IMR-90 (cell line): ENCODE measurements around the gene ZNF354B. TPM values are rescaled to one million over a fixed set of nuclear protein-coding genes. Genes with fewer than 3 reads are reported as not detected.

ENCODE experiments used
- ATAC-seq: fragments of 200-7000 bp; cut with Tn5 transposase; 2 replicates; pipeline ENCODE4 v1.9.1; 2020; ENCODE audit warnings: low read depth, mild to moderate bottlenecking, moderate library complexity
- BruUV-seq: library from RNA; stranded (reverse); fragments of 400-500 nt; replicated peaks from 2 replicates; lab custom pipeline; 2021; lab: Mats Ljungman, UMichigan
- CTCF ChIA-PET: fragments of 300-600 bp; formaldehyde crosslinking; extraction: SDS; loops from one replicate; lab custom pipeline; 2021; ENCODE audit warnings: antibody characterized with exemption; lab: Yijun Ruan, JAX
- POLR2A ChIA-PET: fragments of 300-600 bp; sonication (Branson Sonifier 250); formaldehyde crosslinking; loops from one replicate; lab custom pipeline; 2022; ENCODE audit warnings: antibody characterized with exemption; ENCODE audit not compliant: unreplicated experiment; lab: Charles Lee
- DNase-seq: peaks from one replicate; pipeline ENCODE4 v3.0.0; 2013
- H2AFZ ChIP-seq: replicated peaks from 2 replicates; pipeline ENCODE3; 2013; ENCODE audit warnings: low read length, mild to moderate bottlenecking; ENCODE audit not compliant: poor library complexity
- H2AK5ac ChIP-seq: 2 replicates; pipeline ENCODE4 v1.6.1; 2013; ENCODE audit warnings: low read depth, low read length, inconsistent platforms
- H2AK9ac ChIP-seq: replicated peaks from 2 replicates; pipeline ENCODE3; 2013; ENCODE audit warnings: mild to moderate bottlenecking, low read depth, low read length, moderate library complexity; ENCODE audit not compliant: poor library complexity
- H2BK120ac ChIP-seq: 2 replicates; pipeline ENCODE4 v1.6.1; 2013; ENCODE audit warnings: low read depth, low read length, inconsistent platforms
- H2BK15ac ChIP-seq: 3 replicates; pipeline ENCODE4 v1.6.1; 2013; ENCODE audit warnings: low read depth, low read length, inconsistent platforms
- H2BK20ac ChIP-seq: 2 replicates; pipeline ENCODE4 v1.6.1; 2013; ENCODE audit warnings: low read depth, mild to moderate bottlenecking, inconsistent platforms, low read length, moderate library complexity
- H2BK5ac ChIP-seq: 2 replicates; pipeline ENCODE4 v1.6.1; 2013; ENCODE audit warnings: mild to moderate bottlenecking, low read depth, low read length, inconsistent platforms; ENCODE audit not compliant: poor library complexity, severe bottlenecking
- H3K14ac ChIP-seq: replicated peaks from 2 replicates; pipeline ENCODE4 v1.6.1; 2013; ENCODE audit warnings: low read depth, low read length, inconsistent platforms
- H3K18ac ChIP-seq: 2 replicates; pipeline ENCODE4 v1.6.1; 2013; ENCODE audit warnings: low read depth, low read length, control low read depth
- H3K23ac ChIP-seq: 2 replicates; pipeline ENCODE4 v1.6.1; 2013; ENCODE audit warnings: low read depth, low read length, inconsistent platforms
- H3K27ac ChIP-seq: 2 replicates; pipeline ENCODE4 v1.5.1; 2013; ENCODE audit warnings: mild to moderate bottlenecking, control low read depth, low read length; ENCODE audit not compliant: insufficient read depth
- H3K27me3 ChIP-seq: 2 replicates; pipeline ENCODE4 v1.6.1; 2013; ENCODE audit warnings: low read length; ENCODE audit not compliant: control insufficient read depth, insufficient read depth
- H3K36me3 ChIP-seq: 2 replicates; pipeline ENCODE4 v1.6.1; 2013; ENCODE audit warnings: low read length, mixed read lengths; ENCODE audit not compliant: control insufficient read depth, insufficient read depth
- H3K4ac ChIP-seq: 2 replicates; pipeline ENCODE4 v1.6.1; 2013; ENCODE audit warnings: low read depth, low read length, inconsistent platforms
- H3K4me1 ChIP-seq: 2 replicates; pipeline ENCODE4 v1.6.1; 2013; ENCODE audit warnings: low read length, mixed read lengths; ENCODE audit not compliant: control insufficient read depth, insufficient read depth
- H3K4me2 ChIP-seq: 2 replicates; pipeline ENCODE4 v1.6.1; 2013; ENCODE audit warnings: low read depth, mild to moderate bottlenecking, control low read depth, low read length, moderate library complexity
- H3K4me3 ChIP-seq: 2 replicates; pipeline ENCODE4 v1.5.1; 2013; ENCODE audit warnings: low read depth, mild to moderate bottlenecking, control low read depth, low read length, moderate library complexity; ENCODE audit not compliant: insufficient read depth
- H3K56ac ChIP-seq: 2 replicates; pipeline ENCODE4 v1.6.1; 2013; ENCODE audit warnings: low read length, inconsistent platforms; ENCODE audit not compliant: insufficient read depth; ENCODE audit errors: extremely low read depth
- H3K79me1 ChIP-seq, 2 experiments: 2 replicates each; pipeline ENCODE4 v1.6.1; 2013; ENCODE audit warnings: low read length in 2 of 2, inconsistent platforms in 1 of 2, low read depth in 1 of 2
- H3K9ac ChIP-seq: 2 replicates; pipeline ENCODE4 v1.6.1; 2013; ENCODE audit warnings: low read depth, low read length, control low read depth
- H3K9me1 ChIP-seq: 2 replicates; pipeline ENCODE4 v1.6.1; 2013; ENCODE audit warnings: low read length, inconsistent platforms; ENCODE audit not compliant: insufficient read depth
- H3K9me3 ChIP-seq: 2 replicates; pipeline ENCODE4 v1.6.1; 2013; ENCODE audit warnings: low read length; ENCODE audit not compliant: control insufficient read depth, insufficient read depth
- H4K20me1 ChIP-seq: 2 replicates; pipeline ENCODE4 v1.6.1; 2013; ENCODE audit warnings: low read length, inconsistent platforms; ENCODE audit not compliant: insufficient read depth
- H4K5ac ChIP-seq: 2 replicates; pipeline ENCODE4 v1.6.1; 2013; ENCODE audit warnings: mild to moderate bottlenecking, low read depth, low read length, control low read depth
- H4K8ac ChIP-seq, 2 experiments: 2 replicates each; pipeline ENCODE4 v1.6.1; 2013; ENCODE audit warnings: low read depth in 2 of 2, low read length in 2 of 2, control low read depth in 1 of 2, inconsistent platforms in 1 of 2
- H4K91ac ChIP-seq: 2 replicates; pipeline ENCODE4 v1.6.1; 2013; ENCODE audit warnings: low read depth, low read length, inconsistent platforms; ENCODE audit not compliant: insufficient read depth
- CEBPB ChIP-seq: IDR thresholded peaks from 2 replicates; pipeline ENCODE4 v1.6.1; 2012; ENCODE audit warnings: low read depth, low read length, improper control_type of control experiment
- CHD1 ChIP-seq: IDR thresholded peaks from 2 replicates; pipeline ENCODE4 v1.6.1; 2012; ENCODE audit warnings: low read depth, low read length, improper control_type of control experiment
- CTCF ChIP-seq: conservative IDR thresholded peaks from 2 replicates; pipeline ENCODE4 v1.5.1; 2012; ENCODE audit warnings: mild to moderate bottlenecking, low read depth, low read length, improper control_type of control experiment
- ELK1 ChIP-seq: fragments of 150-350 bp; IDR thresholded peaks from 2 replicates; pipeline ENCODE4 v1.6.1; 2016; ENCODE audit warnings: low read depth, mild to moderate bottlenecking, low read length, moderate library complexity, borderline replicate concordance
- MAFK ChIP-seq: IDR thresholded peaks from 2 replicates; pipeline ENCODE4 v1.6.1; 2012; ENCODE audit warnings: low read depth, low read length, improper control_type of control experiment
- MAZ ChIP-seq: IDR thresholded peaks from 2 replicates; pipeline ENCODE4 v1.6.1; 2012; ENCODE audit warnings: low read depth, mild to moderate bottlenecking, low read length, improper control_type of control experiment, moderate library complexity, borderline replicate concordance
- MXI1 ChIP-seq: IDR thresholded peaks from 2 replicates; pipeline ENCODE4 v1.6.1; 2012; ENCODE audit warnings: low read depth, mild to moderate bottlenecking, low read length, moderate library complexity, borderline replicate concordance
- NFE2L2 ChIP-seq: fragments of 150-350 bp; IDR thresholded peaks from 2 replicates; pipeline ENCODE4 v1.6.1; 2016; ENCODE audit warnings: low read depth, mild to moderate bottlenecking, low read length
- SMC3 ChIP-seq: fragments of 150-350 bp; IDR thresholded peaks from 2 replicates; pipeline ENCODE4 v1.6.1; 2016; ENCODE audit warnings: low read depth, mild to moderate bottlenecking, antibody characterized with exemption, low read length, moderate library complexity
- USF2 ChIP-seq: fragments of 150-350 bp; IDR thresholded peaks from 2 replicates; pipeline ENCODE4 v1.6.1; 2017; ENCODE audit warnings: mild to moderate bottlenecking, antibody characterized with exemption, low read length, low read depth
- WGBS, 2 experiments: methylation state at CpG; one replicate each; pipeline versions ENCODE4 v1.1.5 to v1.1.7; 2013; ENCODE audit warnings: missing lambda C conversion rate in 2 of 2; ENCODE audit not compliant: insufficient read length in 1 of 2; ENCODE audit errors: extremely low coverage in 2 of 2; 5-methylcytosine and 5-hydroxymethylcytosine counted together
- dilution Hi-C: fragments of 300-500 bp; cut with HindIII; formaldehyde crosslinking; loops from one replicate; pipeline ENCODE4 v1.14.3; 2018; ENCODE audit warnings: low sequenced_read_pairs; ENCODE audit not compliant: unreplicated experiment
- in situ Hi-C: fragments of 300-500 bp; cut with MboI; formaldehyde crosslinking; loops from 3 replicates; pipeline ENCODE4 v1.14.3; 2019; ENCODE audit warnings: low sequenced_read_pairs, inconsistent platforms, mixed read lengths
- intact Hi-C: fragments of 100-400 bp; cut with micrococcal nuclease; formaldehyde crosslinking; loops from 2 replicates; pipeline ENCODE4 v1.10.0; 2022
- polyA plus RNA-seq, 3 experiments: library from polyadenylated mRNA; depleted of rRNA; stranded (reverse); fragments of >200 nt; gene quantifications; 2 replicates each; pipeline ENCODE4 v1.2.3, GENCODE V29; 2012; ENCODE audit warnings: low replicate concordance in 1 of 3
- total RNA-seq: library from RNA; depleted of rRNA; stranded (reverse); fragments of >200 nt; gene quantifications from 2 replicates; pipeline ENCODE4 v1.2.3, GENCODE V29; 2012

Gene ZNF354B
- total and polyA plus RNA-seq, 2 of the 4 experiments (the other 2 are of a cell fraction) = 5.0 to 6.7 TPM

GRCh38 chr5:178818094-178818493, 41.7 kb upstream of the ZNF354B start:
- H2AK5ac ChIP-seq = no peak overlapping the region
- no peak overlapping the region for H3K14ac ChIP-seq
- no peak overlapping the region for H3K4me3 ChIP-seq
- intact Hi-C loops = no loop called here
- H3K18ac ChIP-seq = no peak overlapping the region
- H2AK9ac ChIP-seq = no peak overlapping the region
- no TSS peak for BruUV-seq
- H3K9me3 ChIP-seq = peaks cover 13% of the 10 kb centered on the region
- H2BK5ac ChIP-seq = no peak overlapping the region
- H4K8ac ChIP-seq = no peak overlapping the region
- H2BK120ac ChIP-seq = no peak overlapping the region
- H2AFZ ChIP-seq = no peak overlapping the region
- H4K91ac ChIP-seq = no peak overlapping the region
- in situ Hi-C loops = no loop called here
- no peaks in the 10 kb centered on the region for H3K79me1 ChIP-seq
- no peak overlapping the region for H3K4me2 ChIP-seq
- no peak overlapping the region for H3K56ac ChIP-seq
- TF ChIP-seq CTCF (no peak), SMC3 (no peak), CEBPB (no peak), MAFK (no peak), CHD1 (no peak), NFE2L2 (no peak), ELK1 (no peak), MXI1 (no peak), USF2 (no peak), MAZ (no peak)
- no peak overlapping the region for H2BK15ac ChIP-seq
- H3K36me3 ChIP-seq = no peaks in the 10 kb centered on the region
- no peak overlapping the region for H2BK20ac ChIP-seq
- ATAC-seq (no peak), DNase-seq (no peak)
- no peak overlapping the region for H3K27ac ChIP-seq
- no peaks in the 10 kb centered on the region for H3K27me3 ChIP-seq
- H3K9ac ChIP-seq = no peak overlapping the region
- CTCF ChIA-PET = interaction anchor here (0.6 kb wide), 1 partner anchor 473 kb away, joined by 3 read pairs; no protein-coding TSS in a partner anchor
- WGBS, 2 experiments = 85% methylated on average over 4 of the region's 14 CpGs; no CpG with 5 or more reads in 1 of the 2 experiments
- no peak overlapping the region for H3K4ac ChIP-seq
- dilution Hi-C loops = no loop called here
- POLR2A ChIA-PET = no interaction called here
- no peaks in the 10 kb centered on the region for H3K4me1 ChIP-seq
- H4K5ac ChIP-seq = no peak overlapping the region
- H3K23ac ChIP-seq = no peak overlapping the region
- H4K20me1 ChIP-seq = no peaks in the 10 kb centered on the region
- no peaks in the 10 kb centered on the region for H3K9me1 ChIP-seq
